ENCODE measurements around the gene C16orf96.
A peak's percentile ranks its signal among the peaks of the same experiment; 100 is the strongest.

Gene C16orf96

GRCh38 chr16:4603624-4604170 lies 47.6 kb downstream of the C16orf96 start:
- no peak for DNase-seq

GRCh38 chr16:4604401-4604800 lies 48.3 kb downstream of the C16orf96 start:
- DNase-seq, result no peak

- DNase-seq, result no peak
These were observed 50.2 kb downstream of the C16orf96 start for GRCh38 chr16:4606354-4606753.

- DNase-seq, result no peak
These were observed 51.9 kb downstream of the C16orf96 start for GRCh38 chr16:4607841-4608703.

GRCh38 chr16:4608704-4608980 lies 52.5 kb downstream of the C16orf96 start:
- no peak for DNase-seq

- no peak for DNase-seq
These were observed 53.3 kb downstream of the C16orf96 start for GRCh38 chr16:4609200-4610010.

- no peak for DNase-seq
These were observed 54.2 kb downstream of the C16orf96 start for GRCh38 chr16:4610011-4611005.

- DNase-seq, result no peak
These were observed 55.3 kb downstream of the C16orf96 start for GRCh38 chr16:4611337-4612021.

GRCh38 chr16:4612474-4612931 lies 56.4 kb downstream of the C16orf96 start:
- no peak for DNase-seq

GRCh38 chr16:4612977-4613635 lies 57.0 kb downstream of the C16orf96 start:
- DNase-seq, result no peak

- peak in 1 of 2 experiments; percentile 48 for DNase-seq
These were observed 57.8 kb downstream of the C16orf96 start for GRCh38 chr16:4613636-4614570.

- DNase-seq, result peak; percentile 63 to 86
These were observed 58.6 kb downstream of the C16orf96 start, which contains the start of gene UBALD1 for GRCh38 chr16:4614571-4615383. Gene UBALD1 (minus strand): TSS chr16:4614888. CDS start chr16:4614797, 91 bp downstream.

- no peak for DNase-seq
These were observed 59.4 kb downstream of the C16orf96 start for GRCh38 chr16:4615384-4616046.

- DNase-seq, result peak; percentile 99 to 100
These were observed 60.1 kb downstream of the C16orf96 start for GRCh38 chr16:4616047-4616811.

- no peak for DNase-seq
These were observed 61.7 kb downstream of the C16orf96 start for GRCh38 chr16:4617880-4618279.

- DNase-seq, result no peak
These were observed 62.7 kb downstream of the C16orf96 start for GRCh38 chr16:4618645-4619418.

GRCh38 chr16:4623593-4623992 lies 67.5 kb downstream of the C16orf96 start:
- DNase-seq, result no peak
